ENCODE results near the gene SALL1. TPM values are rescaled to one million over a fixed set of nuclear protein-coding genes. Genes with fewer than 3 reads are reported as not detected.

The SALL1 gene
- total and polyA plus RNA-seq, 2 of the 8 experiments (the other 6 are each of a cell fraction or from before 2014, with no cell fraction given) = 33.7 to 56.8 TPM

DNA sequence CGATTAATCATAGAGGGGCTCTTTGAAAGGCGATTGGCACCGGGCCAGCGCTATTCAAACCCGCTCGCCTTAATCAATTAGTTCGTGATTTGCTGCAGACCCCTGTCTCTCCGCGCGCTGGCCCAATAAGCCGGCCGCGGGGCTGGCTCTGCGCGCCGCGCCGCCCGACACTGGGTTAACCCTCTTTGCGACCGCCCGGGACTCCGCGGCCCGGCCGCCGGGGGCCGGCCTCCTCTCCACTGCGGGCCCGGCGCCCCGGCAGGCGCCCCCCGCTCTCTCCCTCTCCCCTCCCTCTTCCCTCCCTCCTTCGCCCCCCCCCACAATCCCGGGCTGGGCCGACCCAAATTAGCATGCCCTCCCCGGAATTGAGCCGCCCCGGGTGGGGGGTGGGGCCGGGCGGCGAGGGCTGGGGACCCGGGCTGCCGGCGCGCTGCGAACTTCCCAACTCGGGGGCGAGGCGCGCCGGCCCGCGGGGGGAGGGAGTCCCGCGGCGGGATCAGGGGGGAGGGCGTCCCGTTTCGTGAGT lies 428 bp upstream of the SALL1 start:
- Histone ChIP-seq H4K8ac (ENCODE audit: extremely low read depth, insufficient read depth, low read length) (peak overlapping the region; percentile 92; the same call in 1 of the 2 replicates), H3K4ac (replicated peaks; ENCODE audit: insufficient read length, low read depth, low read length) (no peak overlapping the region), H2AK5ac (ENCODE audit: low read depth, low read length) (no peak overlapping the region), H3K9me3 (ENCODE audit: insufficient read depth in 2 of 2, low read depth in 1 of 2, low read length in 1 of 2) (no peaks in the 10 kb centered on the region), H3K23me2 (ENCODE audit: low read depth, low read length) (peaks cover 39% of the 10 kb centered on the region), H4K20me1 (replicated peaks in 1 of 2; ENCODE audit: control insufficient read depth in 1 of 2, insufficient read depth in 2 of 2, low read length in 2 of 2) (peaks cover 0 to 5% of the 10 kb centered on the region in 2 experiments), H3K4me2 (ENCODE audit: insufficient read depth in 1 of 2, low read depth in 2 of 2, low read length in 2 of 2) (peak overlapping the region; percentile 94 to 99), H2AFZ (ENCODE audit: low read length) (no peak overlapping the region), H3K56ac (replicated peaks; ENCODE audit: insufficient read length, low read depth, low read length) (peak overlapping the region; percentile 85), H3K23ac (ENCODE audit: insufficient read length) (no peak overlapping the region), H3K14ac (ENCODE audit: insufficient read length) (no peak overlapping the region), H2BK5ac (ENCODE audit: low read depth, low read length) (peak overlapping the region; percentile 83; the same call in 1 of the 2 replicates), H3K36me3 (ENCODE audit: control insufficient read depth in 2 of 4, insufficient read depth in 4 of 4, low read length in 3 of 4) (peaks cover 0 to 14% (median 0%) of the 10 kb centered on the region in 4 experiments; a peak in 1 of 8 replicates), H2BK120ac (replicated peaks; ENCODE audit: low read depth, low read length) (no peak overlapping the region), H3K79me2 (ENCODE audit: control insufficient read depth in 1 of 2, insufficient read depth in 2 of 2, low read length in 2 of 2) (peaks cover 32 to 46% of the 10 kb centered on the region in 2 experiments), H3K9ac (replicated peaks in 1 of 4; ENCODE audit: extremely low read depth in 1 of 4, low read depth in 3 of 4, low read length in 3 of 4) (peak overlapping the region; percentile 28 to 75 (median 46); a peak in 5 of 7 replicates), H3K4me1 (replicated peaks in 1 of 4; ENCODE audit: control insufficient read depth in 3 of 4, insufficient read depth in 4 of 4, low read length in 3 of 4) (peaks cover 6 to 26% (median 12%) of the 10 kb centered on the region in 4 experiments; a peak in 6 of 7 replicates), H3K27me3 (replicated peaks in 1 of 4; ENCODE audit: control insufficient read depth in 3 of 4, extremely low read depth in 1 of 4, insufficient read depth in 3 of 4, low read length in 3 of 4) (peaks cover 2 to 18% (median 9%) of the 10 kb centered on the region in 4 experiments; a peak in 6 of 7 replicates), H4K91ac (replicated peaks; ENCODE audit: insufficient read length, low read length) (peak overlapping the region; percentile 90), H3K79me1 (ENCODE audit: low read depth, low read length) (peaks cover under 1% of the 10 kb centered on the region; the same call in 1 of the 2 replicates), H3K27ac (ENCODE audit: low read depth, low read length) (no peak overlapping the region), H2BK20ac (ENCODE audit: low read length) (no peak overlapping the region), H4K5ac (ENCODE audit: insufficient read length, low read depth, low read length) (no peak overlapping the region), H3K18ac (ENCODE audit: extremely low read depth, low read length) (no peak overlapping the region; the same call in 1 of the 2 replicates), H2BK15ac (ENCODE audit: low read length) (no peak overlapping the region), H3K4me3 (ENCODE audit: extremely low read depth in 1 of 4, insufficient read depth in 2 of 4, low read depth in 3 of 4, low read length in 4 of 4) (peak overlapping the region; percentile 76 to 100 (median 84)), H2BK12ac (ENCODE audit: low read depth, low read length) (no peak overlapping the region)
- FAIRE-seq (no peak), DNase-seq (ENCODE audit: low read depth in 1 of 2, low spot score in 2 of 2) (peak in 1 of 2 experiments; percentile 82)
- POLR2A ChIA-PET (ENCODE audit: partially characterized antibody) = interaction anchor here (0.8 to 3.9 kb wide), 16 partner anchors 8 to 486 kb away, joined by 3 to 33 read pairs (median 5); no protein-coding TSS in a partner anchor
- WGBS, 2 experiments (ENCODE audit: extremely low coverage in 1 of 2, insufficient coverage in 1 of 2, insufficient read length in 1 of 2, insufficient replicate concordance in 2 of 2, low coverage in 1 of 2, low lambda C conversion rate in 2 of 2, missing lambda C conversion rate in 1 of 2) = 0% methylated on average over 8 of the region's 61 CpGs; no CpG with 5 or more reads in 1 of the 2 experiments
- CTCF ChIA-PET (ENCODE audit: partially characterized antibody) = interaction anchor here (1.4 kb wide), 1 partner anchor 240 kb away, joined by 5 read pairs; no protein-coding TSS in a partner anchor
- TF ChIP-seq EP300 (IDR thresholded peaks at IDR 0.05; ENCODE audit: borderline replicate concordance in 1 of 2, low read depth in 2 of 2, low read length in 2 of 2) = peak in 1 of 2 experiments; percentile 37; a peak in 1 of 3 replicates
- TF ChIP-seq TAF7 (optimal IDR thresholded peaks at IDR 0.05; ENCODE audit: borderline replicate concordance, low read depth, low read length) = peak; percentile 75
- peak in 1 of 2 experiments; percentile 11; a peak in 1 of 4 replicates for TF ChIP-seq RAD21 (IDR thresholded peaks at IDR 0.05 in 1 of 2, conservative IDR thresholded peaks at IDR 0.05 in 1 of 2; ENCODE audit: low read depth in 2 of 2, low read length in 2 of 2)
- TF ChIP-seq TAF1 (IDR thresholded peaks at IDR 0.05; ENCODE audit: low read depth, low read length) = peak; percentile 73; the same call in 1 of the 2 replicates
- no peak for TF ChIP-seq KDM1A (IDR thresholded peaks at IDR 0.05; ENCODE audit: borderline replicate concordance, low read length)
- no peak for TF ChIP-seq HDAC6 (IDR thresholded peaks at IDR 0.05; ENCODE audit: low read depth, low read length)
- no peak for TF ChIP-seq SIRT6 (IDR thresholded peaks at IDR 0.05; ENCODE audit: low read length)
- no peak for TF ChIP-seq TCF12 (IDR thresholded peaks at IDR 0.05; ENCODE audit: low read depth, low read length)
- peak; percentile 0 for TF ChIP-seq NANOG (IDR thresholded peaks at IDR 0.05; ENCODE audit: insufficient read depth, low read depth, low read length, poor library complexity, severe bottlenecking)
- no peak for TF ChIP-seq SRF (IDR thresholded peaks at IDR 0.05; ENCODE audit: low read depth, low read length)
- 0 out of 2 replicates have a peak, but pooled peaks have one; percentile 20 for TF ChIP-seq RBBP5 (IDR thresholded peaks at IDR 0.05; ENCODE audit: borderline replicate concordance, low read depth, low read length)
- no peak for TF ChIP-seq POLR2A (IDR thresholded peaks at IDR 0.05; ENCODE audit: control extremely low read depth in 1 of 2, low read depth in 2 of 2, low read length in 2 of 2)

Data from H1 (cell line).